Superior temporal gyrus (tissue), 1 donor: ENCODE results near the gene CLDN2.
"Not testable (repeated sequence)": the region's sequence is repeated elsewhere in the genome, so short reads cannot be mapped to it uniquely, and the experiment has no call there.

Experiments
- DNase-seq: peaks from one replicate; pipeline ENCODE4 v3.0.0-alpha.2; 2016; ENCODE audit errors: extremely low spot score

CLDN2 gene, protein sequence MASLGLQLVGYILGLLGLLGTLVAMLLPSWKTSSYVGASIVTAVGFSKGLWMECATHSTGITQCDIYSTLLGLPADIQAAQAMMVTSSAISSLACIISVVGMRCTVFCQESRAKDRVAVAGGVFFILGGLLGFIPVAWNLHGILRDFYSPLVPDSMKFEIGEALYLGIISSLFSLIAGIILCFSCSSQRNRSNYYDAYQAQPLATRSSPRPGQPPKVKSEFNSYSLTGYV

DNA sequence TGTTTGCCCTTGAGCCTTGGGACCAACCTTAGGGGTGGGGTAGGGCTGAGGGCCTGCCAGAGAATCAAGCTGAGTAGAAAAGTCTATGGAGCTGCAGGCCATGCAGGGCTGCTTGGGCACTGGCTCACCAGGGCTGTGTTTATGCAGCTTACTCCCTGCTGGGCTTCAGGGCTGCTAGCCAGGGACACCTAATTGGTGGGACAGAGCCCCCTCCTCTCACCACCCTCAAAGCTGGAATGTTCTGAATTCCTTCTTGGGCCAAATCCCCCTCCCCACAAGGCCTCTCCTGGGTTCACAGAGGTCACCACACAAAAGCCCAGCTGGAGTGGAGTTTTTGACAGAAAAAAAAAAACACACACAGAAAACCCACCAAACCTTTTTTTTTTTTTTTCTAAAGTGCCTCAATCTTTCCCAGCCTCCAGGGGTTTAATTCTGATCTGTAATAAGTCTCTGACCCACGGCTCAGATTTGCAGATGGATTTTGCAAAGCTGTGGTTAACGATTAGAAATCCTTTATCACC is at the start of gene CLDN2:
Gene CLDN2 (plus strand): TSS at position 471 of the 521 bp plus-strand sequence. CDS start 7,827 bp downstream, outside the sequence.
- no peak for DNase-seq

DNA sequence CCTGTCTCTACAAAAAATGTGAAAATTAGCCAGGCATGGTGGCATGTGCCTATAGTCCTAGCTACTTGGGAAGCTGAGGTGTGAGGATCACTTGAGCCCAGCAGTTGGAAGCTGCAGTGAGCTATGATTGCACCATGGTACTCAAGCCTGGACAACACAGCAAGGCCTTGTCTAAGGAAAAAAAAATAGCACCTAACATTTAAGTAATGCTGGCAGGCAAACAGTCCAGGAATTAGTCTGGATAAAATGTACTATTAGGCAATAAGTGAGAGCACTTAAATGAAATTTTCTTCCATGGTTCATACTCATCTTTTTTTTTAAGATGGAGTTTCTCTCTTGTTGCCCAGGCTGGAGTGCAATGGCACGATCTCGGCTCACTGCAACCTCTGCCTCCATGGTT is 47.4 kb upstream of the CLDN2 start:
- not testable (repeated sequence) for DNase-seq

DNA sequence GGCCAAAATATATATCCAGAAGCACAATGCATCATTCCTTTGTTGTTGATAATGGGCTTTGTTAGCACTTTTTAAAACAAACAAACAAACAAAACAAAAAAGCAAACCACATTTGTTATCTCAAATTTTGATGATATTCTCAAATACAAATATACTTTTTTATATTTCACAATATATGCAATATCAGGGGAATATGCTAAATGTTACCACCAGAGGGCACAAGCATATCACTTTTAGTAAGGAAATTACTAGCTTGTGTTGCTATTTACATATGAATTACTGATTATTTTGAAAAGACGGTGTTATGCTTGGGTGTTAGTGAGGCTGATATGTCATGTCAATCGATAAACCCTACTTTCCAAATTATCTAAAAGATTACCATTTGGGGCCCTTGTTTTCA is 46.1 kb upstream of the CLDN2 start:
- DNase-seq = peak; percentile 36

DNA sequence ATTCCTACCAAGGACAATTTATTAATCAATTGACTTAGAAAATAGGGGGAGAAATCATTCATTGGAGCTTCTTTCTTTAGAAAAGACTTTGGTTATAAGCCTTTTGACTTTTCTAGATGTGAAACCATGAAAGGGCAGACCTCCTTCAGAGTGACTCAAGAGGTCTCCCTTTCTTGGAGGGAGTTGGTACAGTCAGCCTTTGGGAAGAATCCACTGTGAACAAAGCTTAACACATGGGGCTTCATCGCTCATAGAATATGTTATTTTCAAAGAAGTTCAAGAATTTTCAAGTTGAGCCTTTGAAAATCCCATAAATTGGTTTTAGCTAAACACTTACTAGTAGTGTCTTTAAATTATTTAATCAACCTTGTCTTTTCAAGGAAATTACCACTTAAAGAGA is 45.1 kb upstream of the CLDN2 start:
- no peak for DNase-seq

DNA sequence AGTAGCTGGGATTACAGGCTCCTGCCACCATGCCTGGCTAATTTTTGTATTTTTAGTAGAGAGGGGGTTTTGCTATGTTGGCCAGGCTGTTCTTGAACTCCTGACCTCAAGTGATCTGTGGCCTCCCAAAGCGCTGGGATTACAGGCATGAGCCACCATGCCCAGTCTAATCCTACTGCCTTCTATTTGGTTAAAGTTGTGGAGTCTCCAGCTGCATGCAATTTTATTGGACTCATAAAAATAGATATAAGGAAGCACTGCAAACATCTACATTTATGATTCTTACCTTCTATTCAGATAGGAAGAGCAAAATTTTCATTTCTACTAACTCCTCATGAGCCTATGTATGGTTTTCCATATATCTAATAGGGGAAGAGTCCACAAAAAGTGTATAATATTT is 30.7 kb upstream of the CLDN2 start:
- no peak for DNase-seq

DNA sequence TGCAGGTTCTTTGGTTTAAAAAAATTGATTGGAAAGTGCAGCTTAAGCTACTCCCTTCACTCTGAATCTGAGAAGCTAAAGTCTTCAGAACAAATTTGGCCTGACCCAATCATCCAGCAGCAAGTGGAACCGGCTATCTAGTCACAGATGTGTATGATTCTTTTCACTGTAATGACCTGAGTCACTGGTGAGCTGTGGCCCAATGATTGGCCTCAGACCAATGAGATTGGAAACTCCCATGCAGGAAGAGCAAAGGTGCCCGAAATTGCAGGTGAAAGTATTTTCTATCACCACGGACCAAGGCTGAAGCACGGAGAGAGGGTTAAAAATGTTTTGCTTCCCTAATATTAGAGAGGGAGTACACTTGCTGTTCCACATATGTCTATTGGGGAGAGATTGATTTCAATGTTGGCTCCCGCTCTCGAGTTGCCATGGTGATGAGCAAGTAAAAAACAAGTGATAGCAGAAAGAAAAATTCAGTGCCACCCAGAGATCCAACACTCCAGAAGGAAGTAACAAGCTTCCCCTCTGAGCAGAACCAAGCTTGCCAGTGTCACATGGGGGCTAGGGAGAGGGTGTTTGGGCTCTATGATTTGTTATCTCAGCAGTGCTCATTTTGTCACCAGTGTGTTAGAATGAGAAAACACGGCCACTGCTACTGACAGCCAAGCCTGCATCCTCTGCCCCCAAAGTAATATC is 28.3 kb upstream of the CLDN2 start:
- no peak for DNase-seq

DNA sequence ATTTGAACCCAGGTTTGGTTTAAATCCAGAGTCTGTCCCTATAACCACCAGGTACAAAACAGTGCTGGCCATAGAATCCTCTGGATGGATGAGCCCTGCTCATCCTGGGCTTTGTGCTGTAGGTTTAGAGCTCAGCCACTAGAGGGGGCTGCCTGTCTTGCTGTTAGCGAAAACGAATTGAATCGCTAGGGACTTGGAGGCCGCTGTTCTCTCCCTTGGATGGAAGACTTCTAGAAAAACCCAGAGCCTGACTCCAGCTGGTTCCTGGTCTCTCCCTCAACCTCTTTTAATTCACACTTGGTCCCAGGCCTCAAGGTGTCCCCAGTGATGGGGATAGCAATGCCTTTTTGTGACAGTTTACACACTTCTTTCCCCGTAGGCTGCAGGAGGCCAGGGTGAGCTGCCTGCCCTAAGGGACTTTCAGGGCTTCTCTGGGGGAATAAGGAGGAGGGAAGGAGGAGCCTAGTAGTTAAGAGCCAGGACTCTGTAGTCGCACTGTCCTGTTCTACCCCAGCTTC is 25.8 kb upstream of the CLDN2 start:
- peak; percentile 76 for DNase-seq

DNA sequence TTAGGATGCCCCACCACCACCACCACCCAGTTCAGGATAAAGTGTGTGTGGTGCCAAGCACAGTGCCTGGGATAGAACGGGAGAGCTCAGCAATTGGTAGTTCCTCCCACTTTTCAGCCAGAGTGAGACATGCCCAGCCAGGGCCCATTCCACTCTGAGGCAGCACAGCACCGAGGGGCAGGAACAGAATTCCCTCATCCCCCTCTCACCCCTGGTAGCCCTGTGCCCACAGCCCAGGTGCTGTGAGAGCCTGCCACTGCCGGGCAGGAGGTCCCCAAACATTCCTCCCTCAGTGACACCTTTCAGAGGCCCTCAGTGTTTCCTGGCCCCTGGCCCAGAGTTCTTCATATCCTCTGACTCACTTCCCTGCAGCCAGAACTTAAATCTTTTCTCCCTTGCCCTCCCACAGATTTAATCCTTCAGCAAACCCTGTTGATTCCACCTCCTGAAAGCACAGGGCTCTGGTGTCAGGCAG is 25.2 kb upstream of the CLDN2 start:
- no peak for DNase-seq

DNA sequence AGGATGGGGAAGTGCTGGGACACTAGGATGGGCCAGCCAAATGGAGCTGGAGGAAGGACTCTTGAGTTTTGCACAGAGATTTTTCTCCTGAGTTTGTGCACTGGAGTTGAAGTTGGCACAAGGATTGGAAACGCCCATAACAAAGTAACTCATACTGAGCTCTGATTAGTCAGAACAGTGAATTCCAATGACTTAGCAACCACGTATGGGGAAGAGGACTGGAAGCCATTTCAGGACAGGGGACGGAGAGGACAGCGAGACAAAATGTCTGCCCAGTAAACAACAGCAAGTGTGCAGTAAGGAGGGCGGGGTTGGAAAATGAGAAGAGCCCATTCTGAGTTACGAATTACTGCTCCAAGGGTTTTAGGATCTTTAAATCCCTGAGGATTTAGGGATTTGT is 22.9 kb upstream of the CLDN2 start:
- DNase-seq = no peak

DNA sequence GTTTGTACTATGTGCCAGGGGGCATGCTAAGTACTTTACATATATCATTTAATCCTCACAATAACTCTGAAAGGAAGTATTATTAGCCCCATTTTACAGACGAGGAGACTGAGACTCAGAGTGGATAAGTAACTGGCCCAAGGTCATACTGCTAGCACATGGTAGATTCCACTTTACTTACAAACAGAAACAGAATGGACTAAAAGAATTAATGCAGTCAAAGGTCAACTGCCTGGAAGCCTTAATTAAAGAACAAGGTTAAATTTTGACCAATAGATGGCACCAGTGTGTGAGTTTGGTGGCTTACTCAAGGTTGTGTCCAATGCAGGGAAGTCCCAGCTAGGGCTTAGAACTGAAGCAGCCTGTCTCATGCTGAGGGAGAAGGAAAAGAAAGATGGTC is 21.7 kb upstream of the CLDN2 start:
- DNase-seq = peak; percentile 35

DNA sequence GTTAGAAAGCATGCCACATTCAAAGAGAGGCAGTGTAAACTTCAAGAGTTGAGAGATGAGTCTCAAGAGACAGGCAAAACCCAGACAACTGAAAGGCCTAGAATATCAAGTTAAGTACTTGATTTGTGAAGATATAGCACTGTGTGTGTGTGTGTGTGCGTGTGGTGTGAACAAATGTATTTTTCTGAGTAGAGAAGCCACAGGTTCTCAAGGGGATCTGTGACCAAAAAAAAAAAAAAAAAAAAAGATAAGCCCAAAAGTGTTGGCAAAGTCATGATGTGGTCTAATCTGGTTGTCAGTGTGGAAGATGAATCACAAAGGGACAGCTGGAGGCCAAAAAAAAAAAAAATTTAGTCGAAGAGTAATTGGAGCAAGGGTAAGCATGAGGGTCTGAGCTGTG is 20.9 kb upstream of the CLDN2 start:
- no peak for DNase-seq

DNA sequence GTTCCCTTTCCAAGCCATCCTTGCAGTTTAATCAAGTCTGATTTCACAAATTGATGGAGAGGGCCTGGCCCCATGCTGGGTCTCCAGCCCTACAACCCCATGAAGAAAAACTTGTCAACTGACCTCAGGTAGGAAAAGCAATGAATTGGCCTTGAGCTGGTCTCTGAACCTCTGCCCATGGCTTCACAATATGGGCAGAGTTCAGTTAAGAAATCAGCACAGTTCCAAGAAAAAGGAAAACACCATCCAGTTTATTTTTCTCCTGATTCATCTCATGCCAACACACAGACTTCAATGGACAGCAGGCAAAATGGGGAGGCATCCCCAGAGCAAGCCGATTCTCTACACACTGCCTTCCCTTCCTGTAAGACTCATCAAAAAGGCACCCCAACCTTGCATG is 20.4 kb upstream of the CLDN2 start:
- no peak for DNase-seq

DNA sequence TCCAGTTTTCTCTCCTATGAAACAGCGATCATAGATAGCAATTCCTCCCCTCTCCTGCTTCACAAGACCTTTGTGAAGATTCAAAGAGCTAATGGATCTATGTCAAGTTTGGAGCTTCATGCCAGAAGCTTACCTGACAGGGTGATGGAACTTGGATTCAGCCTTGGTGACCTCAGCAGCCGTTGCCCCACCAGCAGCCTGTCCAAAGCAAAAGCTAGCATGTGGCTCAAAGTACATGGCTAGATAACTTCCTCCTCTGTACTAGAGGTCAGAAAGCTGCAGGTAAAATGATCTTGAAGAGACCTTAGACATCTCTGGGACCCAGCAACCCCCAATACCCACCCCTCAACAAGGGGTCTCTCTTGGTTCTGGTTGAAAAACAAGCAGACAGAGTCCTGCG is 18.9 kb upstream of the CLDN2 start:
- DNase-seq = no peak

DNA sequence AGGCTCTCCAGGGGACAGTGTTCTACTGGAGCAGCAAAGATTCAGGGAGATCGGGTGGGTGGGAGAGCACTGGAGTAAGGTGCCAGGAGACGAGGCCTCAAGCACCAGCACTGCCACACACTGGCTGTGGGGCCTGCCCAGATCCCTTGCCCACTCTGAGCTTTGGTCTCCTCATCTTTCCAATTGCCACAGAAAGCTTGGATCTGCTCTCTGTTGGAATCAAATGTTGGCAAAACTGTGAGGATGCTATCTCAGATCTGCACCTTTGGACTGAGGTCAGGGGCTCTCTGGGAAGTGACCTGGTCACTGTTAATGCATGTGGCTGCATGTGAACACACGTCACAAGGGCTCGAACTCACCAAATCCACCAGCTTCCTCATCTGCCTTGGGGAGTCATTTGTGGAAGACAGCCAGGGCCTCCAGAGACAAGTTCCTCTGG is 18.4 kb upstream of the CLDN2 start:
- no peak for DNase-seq

DNA sequence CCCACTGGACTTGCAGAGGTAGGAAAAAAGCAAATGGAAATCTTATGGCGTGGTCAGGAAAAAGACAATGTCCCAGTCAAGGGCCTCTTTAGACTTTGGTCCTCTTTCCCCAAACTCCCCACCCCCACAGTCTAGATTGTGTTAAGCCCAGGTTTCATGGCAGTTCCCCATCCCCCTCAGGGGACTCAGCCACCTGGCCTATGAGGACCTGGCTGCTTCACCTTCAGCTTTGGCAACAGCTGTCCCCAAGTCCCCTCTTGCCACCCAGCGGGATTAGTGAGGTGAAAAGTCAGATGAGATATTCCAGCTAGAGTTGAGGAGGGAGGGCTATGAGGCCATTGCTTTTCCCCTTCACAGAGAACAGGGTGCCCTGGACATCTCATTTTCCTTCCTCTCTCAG is 17.5 kb upstream of the CLDN2 start:
- DNase-seq = no peak

DNA sequence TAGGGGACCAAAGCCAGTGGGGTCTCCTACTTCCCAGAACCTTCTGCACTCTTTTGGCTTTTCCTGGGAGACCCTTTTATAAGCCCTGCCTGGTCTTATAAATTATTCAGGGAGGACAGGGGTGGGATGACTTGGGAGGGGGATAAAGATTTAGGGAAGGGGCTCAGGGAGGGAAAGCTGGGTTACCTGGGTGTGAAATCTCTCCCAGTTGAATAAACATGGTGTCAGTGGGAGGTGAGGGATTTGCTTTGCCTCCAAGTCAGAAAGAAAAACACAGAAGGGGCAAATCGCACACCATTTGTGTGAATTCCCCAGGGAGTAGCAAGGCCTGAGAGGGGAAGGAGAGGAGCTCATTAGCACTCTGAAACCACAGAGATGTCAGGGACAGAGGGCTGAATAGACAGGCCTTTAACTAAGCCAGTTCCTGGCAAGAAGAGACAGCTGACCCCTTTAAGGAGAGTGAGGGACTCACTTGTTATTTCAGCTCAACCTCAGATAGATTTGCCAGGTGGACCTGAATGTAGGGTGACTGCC is 16.8 kb upstream of the CLDN2 start, which contains the start of gene RIPPLY1:
Gene RIPPLY1 (minus strand): TSS at position 51 of the 534 bp plus-strand sequence. CDS start 54 bp downstream, outside the sequence.
- no peak for DNase-seq

DNA sequence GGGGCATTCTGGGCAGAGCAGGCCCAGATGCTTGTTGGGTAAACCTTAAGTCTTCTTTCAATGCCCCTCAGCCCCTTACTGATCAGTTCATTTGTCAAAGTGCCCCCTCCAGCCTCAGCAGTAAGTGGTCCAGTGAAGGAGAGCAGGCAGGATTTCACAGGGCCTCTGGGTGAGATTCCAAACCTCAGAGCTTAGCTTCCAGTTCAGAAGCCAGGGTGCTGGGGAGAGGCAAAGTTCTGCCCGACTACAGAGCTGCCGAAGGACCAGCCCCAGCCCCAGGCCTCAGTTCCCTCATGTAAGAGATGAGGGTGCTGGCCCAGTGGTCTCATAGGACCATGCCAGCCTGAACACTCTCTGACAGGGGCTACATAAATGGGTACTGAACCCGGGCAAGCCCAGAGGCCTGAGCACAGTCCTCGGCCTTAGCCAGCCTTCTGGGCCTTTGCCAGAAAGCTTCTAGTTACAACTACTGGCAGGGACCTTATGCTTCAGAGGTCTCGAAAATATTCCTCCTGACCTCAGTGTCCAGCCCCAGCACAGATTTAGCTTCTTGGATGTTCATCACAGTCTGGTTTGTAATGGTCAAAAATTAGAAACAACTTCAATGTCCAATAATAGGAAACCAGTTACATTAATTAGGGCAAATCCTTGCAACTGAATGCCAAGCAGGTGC is 16.2 kb upstream of the CLDN2 start:
- no peak for DNase-seq

DNA sequence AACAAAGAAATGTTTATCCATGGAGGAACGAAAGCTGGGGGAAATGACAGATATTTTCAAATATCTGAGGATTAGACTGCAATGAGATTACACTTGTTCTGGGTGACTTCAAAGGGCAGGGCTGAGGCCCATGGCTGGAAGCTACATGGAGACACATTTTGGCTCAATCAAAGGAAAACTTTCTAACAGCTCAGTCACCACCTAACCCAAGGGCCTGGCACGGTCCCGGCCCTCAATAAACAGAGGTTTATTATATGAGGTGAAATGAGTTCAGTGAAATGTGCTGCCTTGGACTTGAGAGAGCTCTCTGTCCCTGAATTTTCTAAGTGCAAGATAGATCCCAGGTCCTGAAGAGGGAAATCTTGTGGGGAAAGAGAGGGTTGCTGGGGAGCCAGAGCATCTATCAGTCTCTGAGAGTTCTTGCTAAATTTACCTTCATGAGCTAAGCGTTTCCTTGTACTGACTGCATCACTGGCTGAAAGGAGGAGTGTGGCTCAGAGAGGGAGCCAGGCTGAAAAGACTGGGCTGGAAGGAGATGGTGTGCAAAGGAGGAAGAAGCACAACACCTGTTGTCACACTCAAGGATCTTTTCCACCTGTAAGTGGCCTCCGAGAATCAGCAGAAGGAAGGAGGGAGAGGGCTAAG is 15.0 kb upstream of the CLDN2 start:
- DNase-seq = no peak

DNA sequence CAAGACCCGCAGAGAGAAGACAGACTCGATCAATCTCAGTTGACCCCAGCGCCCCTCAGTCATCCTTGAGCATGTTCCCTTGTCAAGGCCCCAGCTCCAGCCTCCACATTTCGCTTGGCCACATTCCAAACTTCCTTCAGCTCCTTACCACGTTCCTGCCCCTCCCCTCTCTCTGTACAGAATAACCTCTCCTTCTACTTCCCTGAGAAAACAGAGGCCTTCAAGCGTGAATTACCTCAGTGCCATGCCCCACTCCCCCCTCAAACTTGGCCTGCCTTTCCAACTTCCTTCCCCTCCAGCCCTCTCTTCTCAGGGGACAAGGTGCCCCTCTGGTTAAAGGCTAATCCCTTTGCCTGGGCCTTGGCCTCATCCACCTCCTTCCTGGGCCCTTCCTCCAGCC is 13.8 kb upstream of the CLDN2 start:
- DNase-seq = no peak

DNA sequence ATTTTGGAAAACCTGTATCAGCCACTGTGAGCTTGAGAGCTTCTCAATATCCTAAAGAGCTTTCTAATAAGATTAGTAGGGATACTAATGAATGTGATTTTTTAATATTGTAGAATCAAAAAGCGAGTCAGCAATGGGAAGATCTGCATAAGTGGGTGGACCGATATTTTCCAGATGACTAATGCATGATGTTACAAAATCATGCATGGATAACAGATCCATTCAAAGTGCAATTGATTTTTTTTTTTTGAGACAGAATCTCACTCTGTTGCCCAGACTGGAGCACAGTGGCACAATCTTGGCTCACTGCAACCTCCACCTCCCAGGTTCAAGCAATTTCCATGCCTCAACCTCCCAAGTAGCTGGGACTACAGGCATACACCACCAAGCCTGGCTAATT is 7.3 kb upstream of the CLDN2 start:
- DNase-seq = no peak

DNA sequence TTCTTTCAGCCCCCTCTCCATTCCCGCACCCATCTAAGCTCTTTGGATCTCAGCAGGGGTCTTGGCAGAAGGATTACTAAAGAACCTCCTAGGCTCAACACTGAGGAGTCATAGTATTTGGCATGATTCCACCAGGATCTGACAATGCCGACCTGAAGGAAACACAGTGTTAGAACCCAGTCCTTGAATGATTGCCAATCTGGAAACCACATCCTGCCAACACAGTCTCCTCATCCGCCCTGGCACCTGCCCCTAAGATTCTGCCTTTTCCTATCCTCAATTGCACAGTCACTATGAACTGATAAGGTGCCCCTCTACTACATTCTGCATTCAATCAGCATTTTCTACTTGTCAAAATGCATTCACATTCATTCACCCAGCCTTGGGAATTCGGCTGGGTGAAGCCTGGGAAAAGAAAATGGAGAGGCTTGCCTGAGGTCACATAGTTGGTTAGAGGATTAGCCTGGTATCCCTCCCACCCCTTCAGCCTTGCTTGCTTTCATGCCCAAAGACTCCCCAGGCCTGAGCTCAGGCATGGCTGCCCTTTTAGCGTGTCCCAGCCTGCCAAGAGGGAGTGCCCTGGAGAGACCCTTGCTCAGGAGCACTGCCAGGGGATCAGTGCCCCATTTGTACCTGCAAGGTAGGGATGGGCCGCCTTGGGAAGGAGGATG is 2.2 kb upstream of the CLDN2 start:
- no peak for DNase-seq
